GM12875 (cell line): ENCODE measurements around the gene ANKRD13D.
A peak's percentile ranks its signal among the peaks of the same experiment; 100 is the strongest.

Experiments used
- H3K4me3 ChIP-seq: one replicate; pipeline ENCODE4 v1.5.1; 2011; ENCODE audit warnings: low read depth, low read length, control low read depth
- CTCF ChIP-seq: IDR thresholded peaks from 2 replicates; pipeline ENCODE4 v1.5.1; 2011; ENCODE audit warnings: low read depth, mild to moderate bottlenecking, control low read depth, inconsistent platforms, low read length, moderate library complexity, borderline replicate concordance; ENCODE audit not compliant: insufficient read depth

The ANKRD13D gene

GRCh38 chr11:67332081-67332691 is 43.1 kb downstream of the ANKRD13D start:
- H3K4me3 ChIP-seq: no peak overlapping the region
- no peak for TF ChIP-seq CTCF

- no peak overlapping the region for H3K4me3 ChIP-seq
- no peak for TF ChIP-seq CTCF
These were observed 48.2 kb downstream of the ANKRD13D start for GRCh38 chr11:67337257-67337656.

- TF ChIP-seq CTCF: no peak
- no peak overlapping the region for H3K4me3 ChIP-seq
These were observed 55.2 kb downstream of the ANKRD13D start for GRCh38 chr11:67344264-67344663.

GRCh38 chr11:67345247-67345919 is 56.3 kb downstream of the ANKRD13D start:
- no peak for TF ChIP-seq CTCF
- no peak overlapping the region for H3K4me3 ChIP-seq

GRCh38 chr11:67345920-67346819 is 57.1 kb downstream of the ANKRD13D start:
- H3K4me3 ChIP-seq: no peak overlapping the region
- TF ChIP-seq CTCF: peak; percentile 85

GRCh38 chr11:67347964-67348749 is 59.1 kb downstream of the ANKRD13D start:
- no peak overlapping the region for H3K4me3 ChIP-seq
- no peak for TF ChIP-seq CTCF
